K562 (cell line): ENCODE data around the gene SPHK1. TPM values are rescaled to one million over a fixed set of nuclear protein-coding genes. Genes with fewer than 3 reads are reported as not detected.

Source experiments
- AFF4 ChIP-seq: sonication (generic); formaldehyde crosslinking; IDR thresholded peaks from 2 replicates; pipeline ENCODE4 v1.8.0; 2023; ENCODE audit warnings: mild to moderate bottlenecking, missing genetic modification reagents
- BACH1 ChIP-seq: fragments of 200-800 bp; sonication (Bioruptor generic); IDR thresholded peaks from 2 replicates; pipeline ENCODE4 v1.6.1; 2016; ENCODE audit warnings: missing genetic modification characterization, missing compliant biosample characterization
- CBFB ChIP-seq: sonication (generic); formaldehyde crosslinking; IDR thresholded peaks from 2 replicates; pipeline ENCODE4 v1.4.0; 2020; ENCODE audit warnings: mild to moderate bottlenecking, missing genetic modification reagents
- CEBPG ChIP-seq, 3 experiments: fragments of 200-800 bp in 1 of 3; sonication (Bioruptor generic) in 1 of 3; sonication (generic) in 1 of 3; formaldehyde crosslinking in 1 of 3; IDR thresholded peaks in 2 of 3; conservative IDR thresholded peaks in 1 of 3; 2 replicates each; pipeline versions ENCODE4 v1.6.1 to v1.8.0; 2016 to 2022; ENCODE audit warnings: missing compliant biosample characterization in 2 of 3, missing genetic modification characterization in 2 of 3, mild to moderate bottlenecking in 1 of 3, missing genetic modification reagents in 1 of 3
- CGGBP1 ChIP-seq: fragments of 250-450 bp; sonication (Bioruptor Pico); IDR thresholded peaks from 2 replicates; pipeline ENCODE4 v1.9.0; 2021; ENCODE audit warnings: mild to moderate bottlenecking
- FOSL1 ChIP-seq: fragments of 200-800 bp; sonication (Bioruptor generic); conservative IDR thresholded peaks from 2 replicates; pipeline ENCODE4 v1.6.1; 2016; ENCODE audit warnings: missing genetic modification characterization, missing compliant biosample characterization
- HBP1 ChIP-seq: fragments of 450-650 bp; formaldehyde crosslinking; IDR thresholded peaks from 2 replicates; pipeline ENCODE4 v1.4.0; 2022; ENCODE audit warnings: missing genetic modification characterization
- ILF3 ChIP-seq: fragments of 450-650 bp; IDR thresholded peaks from 2 replicates; pipeline ENCODE4 v1.6.1; 2018; ENCODE audit warnings: antibody characterized with exemption, mild to moderate bottlenecking, moderate library complexity, borderline replicate concordance
- NFRKB ChIP-seq: fragments of 450-650 bp; IDR thresholded peaks from 2 replicates; pipeline ENCODE4 v1.6.1; 2016; ENCODE audit warnings: low read depth
- NRF1 ChIP-seq, 2 experiments: fragments of 450-650 bp; IDR thresholded peaks in 1 of 2; conservative IDR thresholded peaks in 1 of 2; 2 replicates each; pipeline ENCODE4 v1.6.1; 2014; ENCODE audit warnings: mild to moderate bottlenecking in 2 of 2
- SAFB2 ChIP-seq: fragments of 200-400 bp; formaldehyde crosslinking; IDR thresholded peaks from 2 replicates; pipeline ENCODE4 v1.6.1; 2018; ENCODE audit warnings: borderline replicate concordance, low read length, low read depth, moderate library complexity; ENCODE audit not compliant: severe bottlenecking
- SOX6 ChIP-seq: fragments of 450-650 bp; IDR thresholded peaks from 2 replicates; pipeline ENCODE4 v1.6.1; 2014; ENCODE audit warnings: mild to moderate bottlenecking
- STAG1 ChIP-seq: sonication (generic); formaldehyde crosslinking; IDR thresholded peaks from 2 replicates; pipeline ENCODE4 v1.5.0; 2020; ENCODE audit warnings: missing genetic modification reagents, borderline replicate concordance
- ZNF76 ChIP-seq: fragments of 250-450 bp; sonication (Bioruptor Pico); IDR thresholded peaks from 2 replicates; pipeline ENCODE4 v1.4.0; 2020; ENCODE audit warnings: mild to moderate bottlenecking, moderate library complexity, borderline replicate concordance
- ZNF764 ChIP-seq: fragments of 250-450 bp; sonication (Bioruptor Pico); IDR thresholded peaks from 2 replicates; pipeline ENCODE4 v1.4.0; 2020; ENCODE audit warnings: low read depth, mild to moderate bottlenecking, moderate library complexity
- polyA plus RNA-seq, 8 experiments: library from polyadenylated mRNA; depleted of rRNA in 4 of 8; stranded (reverse) in 5 of 8; unstranded in 3 of 8; fragments of >200 nt; fragmentation: Nextera tagmentation in 2 of 8; fragmentation: Illumina TruSeq in 1 of 8; extraction: Ambion mirVana in 2 of 8; extraction: Trizol in 1 of 8; gene quantifications; 2 replicates each; pipeline versions ENCODE4 v1.2.1 to v1.2.3, GENCODE V29; 2011 to 2014; ENCODE audit warnings: inconsistent platforms in 1 of 8, missing spikeins in 1 of 8
- total RNA-seq, 7 experiments: library from RNA; depleted of rRNA in 6 of 7; stranded (reverse); fragments of >200 nt in 6 of 7; fragmentation: Illumina TruSeq in 2 of 7; extraction: Trizol in 2 of 7; gene quantifications; 2 replicates each; pipeline versions ENCODE4 v1.2.1 to v1.2.3, GENCODE V29; 2011 to 2021; ENCODE audit warnings: low replicate concordance in 1 of 7

Gene SPHK1
- total and polyA plus RNA-seq, 9 of the 15 experiments (the other 6 are each of a cell fraction or from before 2014, with no cell fraction given) = 0.21 to 60.3 (median 14.5) TPM

GRCh38 chr17:76405967-76406647 is 21.7 kb downstream of the SPHK1 start (continued):
- TF ChIP-seq AFF4 (no peak), STAG1 (CRISPR knock-in tag) (no peak), NFRKB (no peak), CEBPG (CRISPR knock-in tag; IDR thresholded peaks at IDR 0.05) (no peak), CEBPG (tag; conservative IDR thresholded peaks at IDR 0.05 in 1 of 2, IDR thresholded peaks at IDR 0.05 in 1 of 2) (no peak), CBFB (CRISPR knock-in tag) (peak; percentile 95), ZNF764 (CRISPR knock-in tag) (no peak), ILF3 (no peak; the same call in 1 of the 2 replicates), ZNF76 (CRISPR knock-in tag) (no peak; the same call in 1 of the 2 replicates), HBP1 (CRISPR knock-in tag) (peak; percentile 83; the same call in 1 of the 2 replicates), FOSL1 (tag) (peak; percentile 79), SOX6 (peak; percentile 99), SAFB2 (no peak), CGGBP1 (CRISPR knock-in tag) (no peak), NRF1 (conservative IDR thresholded peaks at IDR 0.05 in 1 of 2, IDR thresholded peaks at IDR 0.05 in 1 of 2) (peak; percentile 51 to 58), BACH1 (tag) (peak; percentile 89)
